GM23338 (cell line): ENCODE results near the gene PPA1. TPM values are rescaled to one million over a fixed set of nuclear protein-coding genes. Genes with fewer than 3 reads are reported as not detected.

Experiments used
- ATAC-seq: fragments of 200-7000 bp; cut with Tn5 transposase; 3 replicates; pipeline ENCODE4 v1.9.1; 2020
- DNase-seq: peaks from one replicate; pipeline ENCODE4 v3.0.0-alpha.2; 2015; ENCODE audit warnings: low spot score
- H2AFZ ChIP-seq: fragments of 200-600 bp; sonication (generic); 2 replicates; pipeline ENCODE4 v1.8.0; 2016; ENCODE audit warnings: antibody characterized with exemption, mild to moderate bottlenecking, moderate library complexity
- H3F3A ChIP-seq: fragments of 200-600 bp; sonication (generic); replicated peaks from 2 replicates; pipeline ENCODE4 v1.8.0; 2017; ENCODE audit warnings: antibody characterized with exemption, mixed run types, low read depth
- H3K27ac ChIP-seq: fragments of 200-600 bp; sonication (generic); 2 replicates; pipeline ENCODE4 v1.6.1; 2016; ENCODE audit warnings: low read depth
- H3K27me3 ChIP-seq: fragments of 200-600 bp; sonication (generic); 2 replicates; pipeline ENCODE4 v1.8.0; 2016; ENCODE audit warnings: mild to moderate bottlenecking, mixed run types, moderate library complexity; ENCODE audit not compliant: insufficient read depth
- H3K36me3 ChIP-seq: fragments of 200-600 bp; sonication (generic); 2 replicates; pipeline ENCODE4 v1.8.0; 2016; ENCODE audit warnings: mild to moderate bottlenecking; ENCODE audit not compliant: insufficient read depth
- H3K4me1 ChIP-seq: fragments of 200-600 bp; sonication (generic); 2 replicates; pipeline ENCODE4 v1.8.0; 2016; ENCODE audit warnings: mild to moderate bottlenecking, moderate library complexity; ENCODE audit not compliant: insufficient read depth
- H3K4me2 ChIP-seq: fragments of 200-600 bp; sonication (generic); 2 replicates; pipeline ENCODE4 v1.7.1; 2017; ENCODE audit warnings: mixed run types
- H3K4me3 ChIP-seq: fragments of 200-600 bp; sonication (generic); 2 replicates; pipeline ENCODE4 v1.6.1; 2016; ENCODE audit warnings: mixed run types
- H3K79me2 ChIP-seq: fragments of 200-600 bp; sonication (generic); replicated peaks from 2 replicates; pipeline ENCODE4 v1.8.0; 2017; ENCODE audit warnings: mild to moderate bottlenecking; ENCODE audit not compliant: insufficient read depth
- H3K9me2 ChIP-seq: fragments of 200-600 bp; sonication (generic); 2 replicates; pipeline ENCODE4 v1.8.0; 2017; ENCODE audit not compliant: insufficient read depth
- H4K20me1 ChIP-seq: fragments of 200-600 bp; sonication (generic); replicated peaks from 2 replicates; pipeline ENCODE4 v1.8.0; 2017; ENCODE audit warnings: mild to moderate bottlenecking; ENCODE audit not compliant: insufficient read depth
- H3K27ac Mint-ChIP-seq: 2 replicates; pipeline ENCODE4 v1.8.0; 2020; ENCODE audit warnings: inconsistent platforms, mild to moderate bottlenecking, moderate library complexity, mixed read lengths
- H3K27me3 Mint-ChIP-seq: 3 replicates; pipeline ENCODE4 v1.8.0; 2022; ENCODE audit warnings: low read depth, mild to moderate bottlenecking, moderate library complexity, mixed read lengths, inconsistent platforms; ENCODE audit not compliant: insufficient read depth, poor library complexity
- H3K36me3 Mint-ChIP-seq: 3 replicates; pipeline ENCODE4 v1.8.0; 2021; ENCODE audit warnings: low read depth, mild to moderate bottlenecking, inconsistent platforms, moderate library complexity, mixed read lengths
- H3K4me1 Mint-ChIP-seq: 3 replicates; pipeline ENCODE4 v1.8.0; 2020; ENCODE audit warnings: mild to moderate bottlenecking, inconsistent platforms, mixed read lengths
- H3K4me3 Mint-ChIP-seq: 3 replicates; pipeline ENCODE4 v1.8.0; 2021; ENCODE audit warnings: moderate library complexity, mild to moderate bottlenecking, inconsistent platforms, mixed read lengths
- H3K9me3 Mint-ChIP-seq: 3 replicates; pipeline ENCODE4 v1.8.0; 2020; ENCODE audit warnings: moderate library complexity, mild to moderate bottlenecking, inconsistent platforms, mixed read lengths
- CREB1 ChIP-seq: fragments of 250-450 bp; sonication (Bioruptor Pico); IDR thresholded peaks from 2 replicates; pipeline ENCODE4 v1.5.0; 2020; ENCODE audit warnings: low read depth, mild to moderate bottlenecking, moderate library complexity
- EZH2 ChIP-seq: fragments of 200-600 bp; sonication (generic); IDR thresholded peaks from one replicate; pipeline ENCODE4 v1.8.0; 2017; ENCODE audit warnings: antibody characterized with exemption, mild to moderate bottlenecking, low read depth; ENCODE audit not compliant: unreplicated experiment
- EZH2phosphoT487 ChIP-seq: fragments of 200-600 bp; sonication (generic); IDR thresholded peaks from one replicate; pipeline ENCODE4 v1.8.1; 2018; ENCODE audit warnings: antibody characterized with exemption; ENCODE audit not compliant: unreplicated experiment
- JUNB ChIP-seq: IDR thresholded peaks from one replicate; pipeline ENCODE4 v1.6.1; 2016; ENCODE audit warnings: antibody characterized with exemption; ENCODE audit not compliant: unreplicated experiment
- NANOG ChIP-seq: IDR thresholded peaks from 2 replicates; pipeline ENCODE4 v1.6.1; 2016; ENCODE audit warnings: antibody characterized with exemption, borderline replicate concordance
- POLR2AphosphoS5 ChIP-seq: IDR thresholded peaks from 2 replicates; pipeline ENCODE4 v1.6.1; 2016; ENCODE audit warnings: antibody characterized with exemption, low read depth
- STAT1 ChIP-seq: IDR thresholded peaks from one replicate; pipeline ENCODE4 v1.6.1; 2016; ENCODE audit warnings: antibody characterized with exemption; ENCODE audit not compliant: unreplicated experiment
- ZNF114 ChIP-seq: fragments of 250-450 bp; sonication (Bioruptor Pico); IDR thresholded peaks from 2 replicates; pipeline ENCODE4 v1.5.0; 2020; ENCODE audit warnings: mild to moderate bottlenecking, moderate library complexity
- ZNF331 ChIP-seq: fragments of 250-450 bp; sonication (Bioruptor Pico); IDR thresholded peaks from 2 replicates; pipeline ENCODE4 v1.5.0; 2020; ENCODE audit warnings: low read depth, mild to moderate bottlenecking, moderate library complexity
- polyA plus RNA-seq: library from polyadenylated mRNA; unstranded; fragments of >200 nt; fragmentation: Nextera tagmentation; extraction: Ambion mirVana; gene quantifications from 2 replicates; pipeline ENCODE4 v1.2.1, GENCODE V29; 2016
- total RNA-seq: library from RNA; depleted of rRNA; stranded (reverse); fragments of >200 nt; shearing (Covaris generic); gene quantifications from 2 replicates; pipeline ENCODE4 v1.2.3, GENCODE V29; 2014
- TF ChIP-seq, protein P1 (sequence below), 2 experiments: fragments of 200-600 bp in 1 of 2; sonication (generic) in 1 of 2; conservative IDR thresholded peaks; 2 replicates each; pipeline versions ENCODE4 v1.5.1 to v1.6.1; 2016 to 2017; ENCODE audit warnings: antibody characterized with exemption in 2 of 2, low read depth in 2 of 2, mild to moderate bottlenecking in 2 of 2, moderate library complexity in 1 of 2
- TF ChIP-seq, protein P2 (sequence below): fragments of 250-450 bp; sonication (Bioruptor Pico); IDR thresholded peaks from 2 replicates; pipeline ENCODE4 v1.5.0; 2020; ENCODE audit warnings: mild to moderate bottlenecking, moderate library complexity
- TF ChIP-seq, protein P3 (sequence below): IDR thresholded peaks from 2 replicates; pipeline ENCODE4 v1.6.1; 2016; ENCODE audit warnings: antibody characterized with exemption
- TF ChIP-seq, protein P4 (sequence below): IDR thresholded peaks from one replicate; pipeline ENCODE4 v1.6.1; 2018; ENCODE audit warnings: antibody characterized with exemption; ENCODE audit not compliant: unreplicated experiment

PPA1 gene
- total and polyA plus RNA-seq, 2 experiments from 2014 or later, result 135 to 228 TPM

DNA sequence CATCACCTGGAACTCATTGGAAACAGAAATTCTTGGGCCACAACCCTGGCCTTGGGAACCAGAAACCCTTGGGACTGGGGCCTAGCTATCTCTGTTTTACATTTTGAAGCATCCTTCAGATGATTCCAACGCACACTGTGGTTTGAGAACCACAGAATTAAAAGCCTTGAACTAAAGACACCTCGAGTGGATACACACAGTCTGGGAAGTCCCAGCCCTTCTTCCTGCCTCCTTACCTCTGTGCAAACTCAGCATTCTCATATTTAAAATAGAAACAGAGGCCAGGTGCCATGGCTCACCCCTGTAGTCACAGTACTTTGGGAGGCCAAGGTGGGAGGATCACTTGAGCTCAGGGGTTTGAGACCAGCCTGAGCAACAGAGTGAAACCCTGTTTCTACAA, 37.7 kb upstream of the PPA1 start:
- 0 out of 2 replicates have a peak, but pooled peaks cover 5% of the 10 kb centered on the region for H3K9me2 ChIP-seq
- Mint-ChIP-seq H3K4me3 (no peak overlapping the region), H3K9me3 (no peaks in the 10 kb centered on the region; the same call in 2 of the 3 replicates), H3K36me3 (no peaks in the 10 kb centered on the region), H3K27me3 (peaks cover 3% of the 10 kb centered on the region), H3K4me1 (peaks cover 15% of the 10 kb centered on the region), H3K27ac (no peak overlapping the region)
- no peaks in the 10 kb centered on the region for H3F3A ChIP-seq
- no peak overlapping the region for H3K4me2 ChIP-seq
- no peaks in the 10 kb centered on the region for H3K79me2 ChIP-seq
- no peak for DNase-seq
- no peaks in the 10 kb centered on the region for H3K27me3 ChIP-seq
- TF ChIP-seq, protein P1, sequence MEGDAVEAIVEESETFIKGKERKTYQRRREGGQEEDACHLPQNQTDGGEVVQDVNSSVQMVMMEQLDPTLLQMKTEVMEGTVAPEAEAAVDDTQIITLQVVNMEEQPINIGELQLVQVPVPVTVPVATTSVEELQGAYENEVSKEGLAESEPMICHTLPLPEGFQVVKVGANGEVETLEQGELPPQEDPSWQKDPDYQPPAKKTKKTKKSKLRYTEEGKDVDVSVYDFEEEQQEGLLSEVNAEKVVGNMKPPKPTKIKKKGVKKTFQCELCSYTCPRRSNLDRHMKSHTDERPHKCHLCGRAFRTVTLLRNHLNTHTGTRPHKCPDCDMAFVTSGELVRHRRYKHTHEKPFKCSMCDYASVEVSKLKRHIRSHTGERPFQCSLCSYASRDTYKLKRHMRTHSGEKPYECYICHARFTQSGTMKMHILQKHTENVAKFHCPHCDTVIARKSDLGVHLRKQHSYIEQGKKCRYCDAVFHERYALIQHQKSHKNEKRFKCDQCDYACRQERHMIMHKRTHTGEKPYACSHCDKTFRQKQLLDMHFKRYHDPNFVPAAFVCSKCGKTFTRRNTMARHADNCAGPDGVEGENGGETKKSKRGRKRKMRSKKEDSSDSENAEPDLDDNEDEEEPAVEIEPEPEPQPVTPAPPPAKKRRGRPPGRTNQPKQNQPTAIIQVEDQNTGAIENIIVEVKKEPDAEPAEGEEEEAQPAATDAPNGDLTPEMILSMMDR (conservative IDR thresholded peaks at IDR 0.05; ENCODE audit: low read depth in 2 of 2), result no peak
- TF ChIP-seq EZH2phosphoT487, result no peak
- TF ChIP-seq, protein P2, sequence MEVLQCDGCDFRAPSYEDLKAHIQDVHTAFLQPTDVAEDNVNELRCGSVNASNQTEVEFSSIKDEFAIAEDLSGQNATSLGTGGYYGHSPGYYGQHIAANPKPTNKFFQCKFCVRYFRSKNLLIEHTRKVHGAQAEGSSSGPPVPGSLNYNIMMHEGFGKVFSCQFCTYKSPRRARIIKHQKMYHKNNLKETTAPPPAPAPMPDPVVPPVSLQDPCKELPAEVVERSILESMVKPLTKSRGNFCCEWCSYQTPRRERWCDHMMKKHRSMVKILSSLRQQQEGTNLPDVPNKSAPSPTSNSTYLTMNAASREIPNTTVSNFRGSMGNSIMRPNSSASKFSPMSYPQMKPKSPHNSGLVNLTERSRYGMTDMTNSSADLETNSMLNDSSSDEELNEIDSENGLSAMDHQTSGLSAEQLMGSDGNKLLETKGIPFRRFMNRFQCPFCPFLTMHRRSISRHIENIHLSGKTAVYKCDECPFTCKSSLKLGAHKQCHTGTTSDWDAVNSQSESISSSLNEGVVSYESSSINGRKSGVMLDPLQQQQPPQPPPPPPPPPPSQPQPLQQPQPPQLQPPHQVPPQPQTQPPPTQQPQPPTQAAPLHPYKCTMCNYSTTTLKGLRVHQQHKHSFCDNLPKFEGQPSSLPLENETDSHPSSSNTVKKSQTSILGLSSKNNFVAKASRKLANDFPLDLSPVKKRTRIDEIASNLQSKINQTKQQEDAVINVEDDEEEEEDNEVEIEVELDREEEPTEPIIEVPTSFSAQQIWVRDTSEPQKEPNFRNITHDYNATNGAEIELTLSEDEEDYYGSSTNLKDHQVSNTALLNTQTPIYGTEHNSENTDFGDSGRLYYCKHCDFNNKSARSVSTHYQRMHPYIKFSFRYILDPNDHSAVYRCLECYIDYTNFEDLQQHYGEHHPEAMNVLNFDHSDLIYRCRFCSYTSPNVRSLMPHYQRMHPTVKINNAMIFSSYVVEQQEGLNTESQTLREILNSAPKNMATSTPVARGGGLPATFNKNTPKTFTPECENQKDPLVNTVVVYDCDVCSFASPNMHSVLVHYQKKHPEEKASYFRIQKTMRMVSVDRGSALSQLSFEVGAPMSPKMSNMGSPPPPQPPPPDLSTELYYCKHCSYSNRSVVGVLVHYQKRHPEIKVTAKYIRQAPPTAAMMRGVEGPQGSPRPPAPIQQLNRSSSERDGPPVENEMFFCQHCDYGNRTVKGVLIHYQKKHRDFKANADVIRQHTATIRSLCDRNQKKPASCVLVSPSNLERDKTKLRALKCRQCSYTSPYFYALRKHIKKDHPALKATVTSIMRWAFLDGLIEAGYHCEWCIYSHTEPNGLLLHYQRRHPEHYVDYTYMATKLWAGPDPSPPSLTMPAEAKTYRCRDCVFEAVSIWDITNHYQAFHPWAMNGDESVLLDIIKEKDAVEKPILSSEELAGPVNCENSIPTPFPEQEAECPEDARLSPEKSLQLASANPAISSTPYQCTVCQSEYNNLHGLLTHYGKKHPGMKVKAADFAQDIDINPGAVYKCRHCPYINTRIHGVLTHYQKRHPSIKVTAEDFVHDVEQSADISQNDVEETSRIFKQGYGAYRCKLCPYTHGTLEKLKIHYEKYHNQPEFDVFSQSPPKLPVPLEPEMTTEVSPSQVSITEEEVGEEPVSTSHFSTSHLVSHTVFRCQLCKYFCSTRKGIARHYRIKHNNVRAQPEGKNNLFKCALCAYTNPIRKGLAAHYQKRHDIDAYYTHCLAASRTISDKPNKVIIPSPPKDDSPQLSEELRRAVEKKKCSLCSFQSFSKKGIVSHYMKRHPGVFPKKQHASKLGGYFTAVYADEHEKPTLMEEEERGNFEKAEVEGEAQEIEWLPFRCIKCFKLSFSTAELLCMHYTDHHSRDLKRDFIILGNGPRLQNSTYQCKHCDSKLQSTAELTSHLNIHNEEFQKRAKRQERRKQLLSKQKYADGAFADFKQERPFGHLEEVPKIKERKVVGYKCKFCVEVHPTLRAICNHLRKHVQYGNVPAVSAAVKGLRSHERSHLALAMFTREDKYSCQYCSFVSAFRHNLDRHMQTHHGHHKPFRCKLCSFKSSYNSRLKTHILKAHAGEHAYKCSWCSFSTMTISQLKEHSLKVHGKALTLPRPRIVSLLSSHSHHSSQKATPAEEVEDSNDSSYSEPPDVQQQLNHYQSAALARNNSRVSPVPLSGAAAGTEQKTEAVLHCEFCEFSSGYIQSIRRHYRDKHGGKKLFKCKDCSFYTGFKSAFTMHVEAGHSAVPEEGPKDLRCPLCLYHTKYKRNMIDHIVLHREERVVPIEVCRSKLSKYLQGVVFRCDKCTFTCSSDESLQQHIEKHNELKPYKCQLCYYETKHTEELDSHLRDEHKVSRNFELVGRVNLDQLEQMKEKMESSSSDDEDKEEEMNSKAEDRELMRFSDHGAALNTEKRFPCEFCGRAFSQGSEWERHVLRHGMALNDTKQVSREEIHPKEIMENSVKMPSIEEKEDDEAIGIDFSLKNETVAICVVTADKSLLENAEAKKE, result no peak
- TF ChIP-seq NANOG, result no peak
- no peak for TF ChIP-seq CREB1 (CRISPR knock-in tag)
- TF ChIP-seq POLR2AphosphoS5, result no peak
- TF ChIP-seq, protein P3, sequence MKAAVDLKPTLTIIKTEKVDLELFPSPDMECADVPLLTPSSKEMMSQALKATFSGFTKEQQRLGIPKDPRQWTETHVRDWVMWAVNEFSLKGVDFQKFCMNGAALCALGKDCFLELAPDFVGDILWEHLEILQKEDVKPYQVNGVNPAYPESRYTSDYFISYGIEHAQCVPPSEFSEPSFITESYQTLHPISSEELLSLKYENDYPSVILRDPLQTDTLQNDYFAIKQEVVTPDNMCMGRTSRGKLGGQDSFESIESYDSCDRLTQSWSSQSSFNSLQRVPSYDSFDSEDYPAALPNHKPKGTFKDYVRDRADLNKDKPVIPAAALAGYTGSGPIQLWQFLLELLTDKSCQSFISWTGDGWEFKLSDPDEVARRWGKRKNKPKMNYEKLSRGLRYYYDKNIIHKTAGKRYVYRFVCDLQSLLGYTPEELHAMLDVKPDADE, result no peak
- TF ChIP-seq, protein P4, sequence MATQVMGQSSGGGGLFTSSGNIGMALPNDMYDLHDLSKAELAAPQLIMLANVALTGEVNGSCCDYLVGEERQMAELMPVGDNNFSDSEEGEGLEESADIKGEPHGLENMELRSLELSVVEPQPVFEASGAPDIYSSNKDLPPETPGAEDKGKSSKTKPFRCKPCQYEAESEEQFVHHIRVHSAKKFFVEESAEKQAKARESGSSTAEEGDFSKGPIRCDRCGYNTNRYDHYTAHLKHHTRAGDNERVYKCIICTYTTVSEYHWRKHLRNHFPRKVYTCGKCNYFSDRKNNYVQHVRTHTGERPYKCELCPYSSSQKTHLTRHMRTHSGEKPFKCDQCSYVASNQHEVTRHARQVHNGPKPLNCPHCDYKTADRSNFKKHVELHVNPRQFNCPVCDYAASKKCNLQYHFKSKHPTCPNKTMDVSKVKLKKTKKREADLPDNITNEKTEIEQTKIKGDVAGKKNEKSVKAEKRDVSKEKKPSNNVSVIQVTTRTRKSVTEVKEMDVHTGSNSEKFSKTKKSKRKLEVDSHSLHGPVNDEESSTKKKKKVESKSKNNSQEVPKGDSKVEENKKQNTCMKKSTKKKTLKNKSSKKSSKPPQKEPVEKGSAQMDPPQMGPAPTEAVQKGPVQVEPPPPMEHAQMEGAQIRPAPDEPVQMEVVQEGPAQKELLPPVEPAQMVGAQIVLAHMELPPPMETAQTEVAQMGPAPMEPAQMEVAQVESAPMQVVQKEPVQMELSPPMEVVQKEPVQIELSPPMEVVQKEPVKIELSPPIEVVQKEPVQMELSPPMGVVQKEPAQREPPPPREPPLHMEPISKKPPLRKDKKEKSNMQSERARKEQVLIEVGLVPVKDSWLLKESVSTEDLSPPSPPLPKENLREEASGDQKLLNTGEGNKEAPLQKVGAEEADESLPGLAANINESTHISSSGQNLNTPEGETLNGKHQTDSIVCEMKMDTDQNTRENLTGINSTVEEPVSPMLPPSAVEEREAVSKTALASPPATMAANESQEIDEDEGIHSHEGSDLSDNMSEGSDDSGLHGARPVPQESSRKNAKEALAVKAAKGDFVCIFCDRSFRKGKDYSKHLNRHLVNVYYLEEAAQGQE, result no peak
- TF ChIP-seq ZNF114, result no peak
- no peak for TF ChIP-seq ZNF331
- no peak for TF ChIP-seq STAT1
- TF ChIP-seq JUNB, result no peak
- TF ChIP-seq EZH2, result no peak
- no peaks in the 10 kb centered on the region for H3K36me3 ChIP-seq
- ATAC-seq, result no peak
- no peak overlapping the region; the same call in 1 of the 2 replicates for H2AFZ ChIP-seq
- H3K4me3 ChIP-seq, result no peak overlapping the region
- no peaks in the 10 kb centered on the region for H4K20me1 ChIP-seq
- no peak overlapping the region for H3K27ac ChIP-seq
- peaks cover 8% of the 10 kb centered on the region; the same call in 1 of the 2 replicates for H3K4me1 ChIP-seq
